SHP77 (cell line): ENCODE results near the gene GTF2A1.
"Not testable (repeated sequence)": the region's sequence is repeated elsewhere in the genome, so short reads cannot be mapped to it uniquely, and the experiment has no call there.

Experiments used
- DNase-seq, 2 experiments: peaks; one replicate each; lab custom pipeline; 2025; lab: John Stamatoyannopoulos, UW

GTF2A1 gene

GRCh38 chr14:81220830-81221578, at the start of gene GTF2A1:
Gene GTF2A1, minus strand, starts transcription at chr14:81220959. Its CDS starts 441 bp downstream, at chr14:81220518.
- peak; percentile 96 for DNase-seq

- DNase-seq = no peak
These were observed 49.2 kb upstream of the GTF2A1 start for GRCh38 chr14:81269979-81270375.

- peak; percentile 33 to 61 for DNase-seq
These were observed 48.6 kb upstream of the GTF2A1 start for GRCh38 chr14:81269100-81269978.

DNA sequence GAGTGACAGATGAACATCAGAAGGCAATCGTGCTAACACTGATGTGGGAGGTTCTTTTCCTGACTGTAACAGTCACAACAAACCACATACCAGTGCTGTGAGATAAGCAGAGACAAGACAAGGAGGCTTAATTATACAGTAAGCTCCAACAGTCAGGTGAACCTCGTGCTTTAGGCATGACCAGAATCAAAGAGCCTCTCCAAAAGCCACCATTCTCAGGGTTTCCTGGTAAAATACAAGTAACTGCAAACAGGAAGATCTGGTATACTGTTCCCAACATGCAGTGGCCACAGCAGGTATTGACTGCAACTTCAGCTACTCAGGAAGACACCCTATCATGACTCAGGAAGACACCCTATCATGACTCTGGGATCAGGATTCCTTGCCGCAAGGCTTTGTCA, 47.3 kb upstream of the GTF2A1 start:
- no peak for DNase-seq

GRCh38 chr14:81265636-81266169, 44.9 kb upstream of the GTF2A1 start:
- no peak for DNase-seq

DNA sequence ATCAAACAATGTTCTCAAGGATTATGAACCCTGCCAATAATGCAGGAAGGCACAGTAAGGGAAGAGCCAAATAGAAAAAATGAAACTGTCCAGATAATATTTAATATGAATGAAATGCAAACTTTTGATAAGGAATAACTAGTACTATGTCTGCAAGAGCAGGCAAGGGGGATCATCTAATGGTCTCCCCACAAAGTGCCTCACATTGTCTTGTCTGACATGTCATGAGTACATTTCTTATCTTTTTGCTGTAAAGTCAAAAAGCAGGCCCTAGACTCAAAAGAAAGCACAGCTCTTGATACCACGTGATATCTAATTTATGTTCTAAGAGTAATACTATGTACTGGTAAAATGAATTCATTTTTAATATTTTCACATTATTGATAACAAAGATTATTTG, 43.9 kb upstream of the GTF2A1 start:
- no peak for DNase-seq

- no peak for DNase-seq
These were observed 43.1 kb upstream of the GTF2A1 start for GRCh38 chr14:81263777-81264410.

- DNase-seq = no peak
These were observed 40.4 kb upstream of the GTF2A1 start for GRCh38 chr14:81261176-81261575.

GRCh38 chr14:81260732-81261131, 40.0 kb upstream of the GTF2A1 start:
- no peak for DNase-seq

- DNase-seq = no peak
These were observed 35.7 kb upstream of the GTF2A1 start for GRCh38 chr14:81256289-81256960.

GRCh38 chr14:81252278-81252677, 31.5 kb upstream of the GTF2A1 start:
- DNase-seq = no peak

- DNase-seq = no peak
These were observed 26.6 kb upstream of the GTF2A1 start for GRCh38 chr14:81247271-81247766.

DNA sequence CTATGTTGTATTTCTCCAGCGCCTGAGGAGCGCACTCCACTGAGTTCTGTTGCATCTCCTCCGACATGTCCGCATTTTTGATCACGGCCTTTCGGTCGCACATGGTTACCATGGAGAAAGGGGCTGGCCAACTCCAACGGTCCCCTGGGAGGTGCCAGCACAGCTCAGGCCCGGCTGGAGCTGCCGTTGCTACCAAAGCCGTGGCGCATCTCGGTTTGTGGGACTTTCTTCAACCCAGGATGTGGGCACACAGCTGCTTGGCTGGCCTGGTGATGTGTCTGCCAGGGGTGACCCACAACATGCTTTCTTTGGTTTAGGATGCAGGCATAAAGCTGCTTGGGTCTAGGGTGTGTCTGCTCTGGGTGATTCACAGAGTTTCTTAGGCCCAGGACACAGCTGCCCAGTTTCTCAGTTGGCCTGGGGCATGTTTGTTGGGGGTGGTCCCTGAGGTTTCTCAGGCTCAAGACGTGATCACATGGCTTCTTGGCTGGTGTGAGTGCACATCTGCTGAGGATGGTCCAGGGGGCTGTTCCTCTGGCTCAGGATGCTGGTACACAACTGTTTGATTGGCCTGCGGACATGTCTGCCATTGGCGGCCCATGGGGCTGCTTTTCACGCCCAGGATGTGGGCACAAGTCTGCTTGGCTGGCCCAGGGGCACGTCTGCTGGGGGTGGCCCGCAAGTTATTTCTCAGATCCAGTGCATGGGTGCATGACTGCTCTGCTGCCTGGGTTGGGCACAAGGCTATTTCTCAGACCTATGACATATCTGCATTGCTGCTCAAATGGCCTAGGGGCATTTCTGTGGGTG, 25.9 kb upstream of the GTF2A1 start:
- DNase-seq = no peak

- no peak for DNase-seq
These were observed 25.0 kb upstream of the GTF2A1 start for GRCh38 chr14:81245771-81246170.

GRCh38 chr14:81244431-81244830, 23.7 kb upstream of the GTF2A1 start:
- not testable (repeated sequence) for DNase-seq

- no peak for DNase-seq
These were observed 22.7 kb upstream of the GTF2A1 start for GRCh38 chr14:81243499-81243898.

GRCh38 chr14:81236849-81237248, 16.1 kb upstream of the GTF2A1 start:
- DNase-seq = not testable (repeated sequence)

- DNase-seq = no peak
These were observed 15.4 kb upstream of the GTF2A1 start for GRCh38 chr14:81236138-81236537.

DNA sequence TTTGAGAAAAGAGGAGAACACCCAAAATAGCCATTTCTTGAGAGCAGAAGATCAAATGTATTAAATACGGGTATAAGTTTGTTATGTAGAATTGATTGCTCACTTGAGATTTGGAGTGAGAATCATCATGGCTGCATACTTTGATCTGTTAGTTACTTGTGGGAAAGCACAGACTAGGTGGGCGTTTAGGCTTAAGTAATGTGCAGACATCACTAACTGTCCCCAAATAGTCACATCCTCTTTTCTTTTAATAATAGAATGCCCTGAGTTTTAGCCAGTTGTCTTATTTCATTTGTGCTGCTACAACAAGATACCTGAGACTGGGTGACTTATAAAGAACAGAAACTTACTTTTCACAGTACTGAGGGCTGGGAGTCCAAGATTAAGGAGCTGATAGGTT, 14.3 kb upstream of the GTF2A1 start:
- no peak for DNase-seq

- no peak for DNase-seq
These were observed 13.5 kb upstream of the GTF2A1 start for GRCh38 chr14:81234278-81234677.

DNA sequence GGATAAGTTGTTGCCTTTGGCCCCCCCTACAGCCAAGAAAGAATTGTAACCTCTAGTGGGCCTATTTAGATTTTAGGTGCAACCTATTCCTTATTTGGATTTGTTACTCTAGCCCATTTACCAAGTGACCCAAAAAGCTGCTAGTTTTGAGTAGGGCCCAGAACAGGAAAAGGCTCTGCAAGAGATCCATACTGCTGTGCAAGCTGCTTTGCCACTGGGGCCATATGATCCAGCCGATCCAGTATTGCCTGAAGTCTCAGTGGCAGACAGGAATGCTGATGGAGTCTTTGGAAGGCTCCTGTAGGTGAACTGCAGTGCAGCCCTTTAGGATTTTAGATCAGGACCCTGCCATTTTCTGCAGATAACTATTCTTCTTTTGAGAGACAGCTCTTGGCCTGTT, 12.9 kb upstream of the GTF2A1 start:
- DNase-seq = no peak
